GM10248 (cell line): ENCODE results near the gene S100A2.
A peak's percentile ranks its signal among the peaks of the same experiment; 100 is the strongest.

Experiments used
- CTCF ChIA-PET: fragments of 300-600 bp; sonication (Branson Sonifier 250); formaldehyde crosslinking; extraction: SDS; loops from one replicate; lab custom pipeline; 2021; ENCODE audit warnings: antibody characterized with exemption; lab: Yijun Ruan, JAX
- POLR2A ChIA-PET: fragments of 350-650 bp; sonication (Branson Sonifier 250); formaldehyde crosslinking; extraction: SDS; loops from one replicate; lab custom pipeline; 2020; ENCODE audit warnings: antibody characterized with exemption; lab: Yijun Ruan, JAX
- DNase-seq: peaks from one replicate; pipeline ENCODE4 v3.0.0; 2012; ENCODE audit errors: extremely low spot score
- TF ChIP-seq, protein P1 (sequence below): IDR thresholded peaks from 2 replicates; pipeline ENCODE4 v1.5.1; 2012; ENCODE audit warnings: mild to moderate bottlenecking, low read depth; ENCODE audit errors: extremely low read depth, missing control alignments, control extremely low read depth

S100A2 gene

DNA sequence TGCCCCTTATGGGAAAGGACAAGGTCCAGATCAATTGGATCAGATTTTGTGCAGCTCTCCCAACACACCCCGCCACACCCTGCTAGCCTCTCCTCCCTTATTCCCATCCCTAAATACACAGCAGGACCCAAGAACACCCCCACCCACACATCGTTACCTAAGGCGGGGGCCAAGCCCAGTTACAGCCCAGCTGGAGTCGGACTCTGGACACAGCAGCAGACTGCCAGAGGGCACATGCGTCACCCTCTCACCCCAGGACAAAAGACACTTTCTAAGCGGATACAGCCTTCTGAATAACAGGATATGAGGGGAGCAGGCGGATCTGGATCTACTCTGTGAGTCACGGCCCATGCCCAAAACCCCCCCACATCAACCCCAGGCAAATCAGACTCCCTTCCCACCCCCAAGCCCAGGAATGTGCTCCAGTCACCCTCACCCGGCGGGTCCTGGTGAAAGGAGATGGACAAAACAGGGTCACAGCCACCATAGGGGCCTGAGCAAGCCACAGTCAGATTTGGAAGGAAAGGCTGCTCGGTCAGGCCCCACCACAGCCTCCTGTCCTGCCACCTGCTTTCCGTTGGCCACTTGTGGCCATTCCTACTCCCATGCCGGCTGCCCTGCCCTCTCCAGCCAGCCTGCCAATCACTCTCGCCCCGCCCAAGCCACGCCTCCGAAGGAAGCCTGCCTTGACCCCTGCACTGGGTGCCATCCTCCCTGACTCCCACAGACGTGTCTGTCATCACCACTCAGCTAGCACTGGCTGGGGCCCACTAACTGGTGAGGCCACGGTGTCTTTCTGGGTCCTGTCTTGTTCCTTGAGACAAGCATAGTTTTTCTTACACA, 43.3 kb upstream of the S100A2 start:
- DNase-seq: peak; percentile 12
- CTCF ChIA-PET: interaction anchor here (2.3 to 4.4 kb wide), 2 partner anchors 9 to 37 kb away, joined by 7 to 22 read pairs; no protein-coding TSS in a partner anchor
- TF ChIP-seq, protein P1, sequence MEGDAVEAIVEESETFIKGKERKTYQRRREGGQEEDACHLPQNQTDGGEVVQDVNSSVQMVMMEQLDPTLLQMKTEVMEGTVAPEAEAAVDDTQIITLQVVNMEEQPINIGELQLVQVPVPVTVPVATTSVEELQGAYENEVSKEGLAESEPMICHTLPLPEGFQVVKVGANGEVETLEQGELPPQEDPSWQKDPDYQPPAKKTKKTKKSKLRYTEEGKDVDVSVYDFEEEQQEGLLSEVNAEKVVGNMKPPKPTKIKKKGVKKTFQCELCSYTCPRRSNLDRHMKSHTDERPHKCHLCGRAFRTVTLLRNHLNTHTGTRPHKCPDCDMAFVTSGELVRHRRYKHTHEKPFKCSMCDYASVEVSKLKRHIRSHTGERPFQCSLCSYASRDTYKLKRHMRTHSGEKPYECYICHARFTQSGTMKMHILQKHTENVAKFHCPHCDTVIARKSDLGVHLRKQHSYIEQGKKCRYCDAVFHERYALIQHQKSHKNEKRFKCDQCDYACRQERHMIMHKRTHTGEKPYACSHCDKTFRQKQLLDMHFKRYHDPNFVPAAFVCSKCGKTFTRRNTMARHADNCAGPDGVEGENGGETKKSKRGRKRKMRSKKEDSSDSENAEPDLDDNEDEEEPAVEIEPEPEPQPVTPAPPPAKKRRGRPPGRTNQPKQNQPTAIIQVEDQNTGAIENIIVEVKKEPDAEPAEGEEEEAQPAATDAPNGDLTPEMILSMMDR: no peak
- POLR2A ChIA-PET: no interaction called here

DNA sequence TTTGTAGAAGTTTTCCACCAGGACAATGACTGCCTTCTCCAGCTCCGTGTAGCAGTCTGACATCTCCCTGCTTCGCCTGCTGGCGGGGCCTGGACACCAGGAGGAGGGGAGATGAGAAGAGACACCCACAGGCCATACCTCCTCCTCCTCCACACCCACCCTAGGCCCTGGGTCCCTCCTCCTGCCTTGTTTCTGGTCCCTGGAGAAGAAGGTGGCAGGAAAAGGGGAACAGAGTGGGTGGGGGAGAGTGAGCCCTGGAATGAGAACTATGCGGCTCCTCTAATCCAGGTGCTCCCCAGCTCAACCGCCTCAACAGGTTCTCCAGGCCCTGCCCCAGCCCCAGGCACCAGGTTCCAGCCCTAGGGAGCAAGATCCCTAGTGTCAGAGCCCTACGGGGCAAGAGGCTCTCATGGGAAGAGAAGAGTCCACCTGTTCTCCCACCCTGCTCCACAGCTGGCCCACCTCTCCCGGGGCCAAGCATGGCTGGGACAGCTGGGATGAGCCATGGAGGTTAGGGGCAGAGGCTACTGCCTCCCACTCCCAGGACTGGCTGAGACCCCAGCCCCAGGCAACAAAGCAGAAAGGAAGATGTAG, 42.5 kb upstream of the S100A2 start:
- ChIA-PET CTCF (interaction anchor here (1.1 to 4.4 kb wide), 5 partner anchors 10 to 256 kb away, joined by 3 to 22 read pairs (median 7); partner anchors contain the start of gene S100A13), POLR2A (no interaction called here)
- TF ChIP-seq, protein P1: no peak
- peak; percentile 17 for DNase-seq

DNA sequence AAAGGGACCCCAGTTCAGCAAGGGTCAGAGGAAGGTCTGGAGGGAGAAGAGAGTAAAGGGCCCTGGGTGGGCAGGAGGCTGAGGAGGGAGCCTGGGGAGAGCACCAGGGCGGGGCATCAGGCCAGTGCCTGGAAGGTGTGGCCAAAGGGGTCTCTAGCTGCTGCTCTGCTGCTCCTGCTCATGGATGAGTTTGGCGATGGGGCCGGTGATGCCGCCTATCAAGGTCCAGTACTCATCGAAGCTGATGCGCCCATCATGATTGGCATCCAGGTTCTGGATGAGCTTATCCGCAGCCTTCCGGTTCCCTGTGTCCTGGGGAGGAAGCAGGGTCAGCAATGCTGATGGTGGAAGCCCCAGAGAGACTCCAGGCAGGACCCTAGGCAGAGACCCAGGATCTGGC, 41.7 kb upstream of the S100A2 start:
- TF ChIP-seq, protein P1: no peak
- ChIA-PET CTCF (interaction anchor here (1.1 to 4.4 kb wide), 5 partner anchors 11 to 255 kb away, joined by 3 to 22 read pairs (median 7); partner anchors contain the start of gene S100A13), POLR2A (no interaction called here)
- peak; percentile 8 for DNase-seq

DNA sequence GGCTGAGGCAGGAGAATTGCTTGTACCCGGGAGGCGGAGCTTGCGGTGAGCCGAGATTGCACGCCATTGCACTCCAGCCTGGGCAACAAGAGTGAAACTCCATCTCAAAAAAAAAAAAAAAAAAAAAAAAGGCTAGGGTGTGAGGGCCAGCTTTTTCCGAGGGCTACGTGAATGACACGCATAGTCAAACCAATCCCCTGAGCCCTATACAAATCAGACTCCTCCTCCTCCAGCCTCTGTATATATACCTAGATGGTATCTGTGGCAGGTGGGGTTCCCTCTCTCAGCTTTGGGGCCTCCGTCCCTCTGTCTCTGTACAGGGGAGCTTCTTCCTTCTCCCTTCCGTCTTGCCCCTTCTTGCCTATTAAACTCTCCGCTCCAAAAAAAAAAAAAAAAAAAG, 40.5 kb upstream of the S100A2 start:
- CTCF ChIA-PET: interaction anchor here (2.4 to 4.4 kb wide), 2 partner anchors 12 to 21 kb away, joined by 7 to 22 read pairs; partner anchors contain the start of gene S100A13
- no peak for DNase-seq

DNA sequence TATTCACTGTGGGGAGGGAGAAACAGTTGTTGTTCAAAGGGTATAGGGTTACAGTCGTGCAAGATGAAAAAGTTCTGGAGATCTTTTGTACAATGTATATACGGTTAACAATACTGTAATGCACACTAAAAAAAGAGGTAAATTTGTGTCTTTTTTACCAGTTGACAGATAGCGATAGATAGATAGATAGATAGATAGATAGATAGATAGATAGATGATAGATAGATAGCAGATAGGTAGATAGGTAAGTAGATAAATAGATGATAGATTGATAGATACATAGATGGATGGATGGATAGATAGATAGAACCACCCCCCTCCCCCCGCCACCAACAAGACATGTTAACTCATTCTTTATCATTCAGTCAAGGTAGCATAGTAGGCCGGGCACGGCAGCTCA, 37.1 kb upstream of the S100A2 start:
- CTCF ChIA-PET: interaction anchor here (1.4 to 2.4 kb wide), 2 partner anchors 15 to 16 kb away, joined by 5 to 6 read pairs; no protein-coding TSS in a partner anchor
- POLR2A ChIA-PET: no interaction called here
- TF ChIP-seq, protein P1: no peak
- DNase-seq: no peak

More for the DNA sequence above, 40.5 kb upstream of the S100A2 start:
- TF ChIP-seq, protein P1: no peak
- POLR2A ChIA-PET: interaction anchor here (0.6 kb wide), 1 partner anchor 365 kb away, joined by 5 read pairs; no protein-coding TSS in a partner anchor

DNA sequence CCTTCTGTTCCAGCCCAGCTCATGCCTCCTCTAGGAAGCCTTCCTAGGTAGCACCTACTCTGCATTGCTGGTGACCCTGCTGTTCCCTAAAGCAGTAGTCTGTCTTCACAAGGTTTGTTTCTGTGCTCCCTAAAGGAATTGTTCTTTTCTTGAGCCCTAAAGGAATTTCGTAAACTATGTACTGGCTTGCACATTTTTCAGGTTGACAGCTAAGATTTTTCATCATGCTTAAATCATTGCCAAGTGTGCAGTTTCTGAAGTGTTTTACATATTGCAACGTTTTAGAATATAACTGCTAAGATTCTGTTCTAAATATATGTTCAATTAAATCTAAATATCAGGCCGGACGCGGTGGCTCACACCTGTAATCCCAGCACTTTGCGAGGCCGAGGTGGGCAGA, 34.2 kb upstream of the S100A2 start:
- ChIA-PET POLR2A (no interaction called here), CTCF (interaction anchor here (1.0 to 4.0 kb wide), 6 partner anchors 15 to 67 kb away, joined by 3 to 21 read pairs (median 9); partner anchors contain the start of genes S100A13 and S100A14)
- TF ChIP-seq, protein P1: no peak
- DNase-seq: no peak
